Measurements from ENCODE around the gene ECI1.
"Not testable (repeated sequence)": the region's sequence is repeated elsewhere in the genome, so short reads cannot be mapped to it uniquely, and the experiment has no call there.

The ECI1 gene

GRCh38 chr16:2278956-2279800 lies 27.8 kb upstream of the ECI1 start:
- no peak for DNase-seq

GRCh38 chr16:2278272-2278608 lies 26.9 kb upstream of the ECI1 start:
- no peak for DNase-seq

- DNase-seq, result no peak
These were observed 26.3 kb upstream of the ECI1 start for GRCh38 chr16:2277466-2278271.

GRCh38 chr16:2276368-2277195 lies 25.2 kb upstream of the ECI1 start:
- no peak for DNase-seq

GRCh38 chr16:2275476-2276367 lies 24.3 kb upstream of the ECI1 start:
- no peak for DNase-seq

- peak; percentile 72 for DNase-seq
These were observed 22.5 kb upstream of the ECI1 start for GRCh38 chr16:2273931-2274330.

- DNase-seq, result no peak
These were observed 22.1 kb upstream of the ECI1 start for GRCh38 chr16:2273484-2273883.

- DNase-seq, result no peak
These were observed 20.6 kb upstream of the ECI1 start for GRCh38 chr16:2271848-2272461.

- DNase-seq, result no peak
These were observed 19.4 kb upstream of the ECI1 start for GRCh38 chr16:2270588-2271470.

GRCh38 chr16:2270070-2270462 lies 18.7 kb upstream of the ECI1 start:
- DNase-seq, result peak; percentile 58

- peak; percentile 96 for DNase-seq
These were observed 16.7 kb upstream of the ECI1 start, which contains the start of gene RNPS1 for GRCh38 chr16:2267913-2268666. RNPS1 (minus strand) TSS chr16:2268126; CDS start chr16:2264643, 3,483 bp downstream.

GRCh38 chr16:2267505-2267912 lies 16.1 kb upstream of the ECI1 start:
- peak; percentile 83 for DNase-seq

GRCh38 chr16:2266887-2267286 lies 15.5 kb upstream of the ECI1 start:
- not testable (repeated sequence) for DNase-seq

GRCh38 chr16:2263026-2263425 lies 11.6 kb upstream of the ECI1 start:
- DNase-seq, result not testable (repeated sequence)

GRCh38 chr16:2260250-2260649 lies 8.9 kb upstream of the ECI1 start:
- DNase-seq, result no peak

GRCh38 chr16:2258530-2258929 lies 7.1 kb upstream of the ECI1 start:
- not testable (repeated sequence) for DNase-seq

- no peak for DNase-seq
These were observed 6.3 kb upstream of the ECI1 start for GRCh38 chr16:2257726-2258125.

GRCh38 chr16:2256531-2257140 lies 5.2 kb upstream of the ECI1 start:
- no peak for DNase-seq

GRCh38 chr16:2253293-2253692 lies 1.9 kb upstream of the ECI1 start:
- no peak for DNase-seq
